BLaER1 treated with 17β-estradiol and CSF1 and Interleukin-3, amounts not matched to agents 10 nM and 100 nM (cell line): ENCODE data around the gene LSP1.

Experiments used
- H3K27ac ChIP-seq, 11 experiments: shearing (Covaris generic); formaldehyde crosslinking; 2 replicates each; pipeline ENCODE4 v1.8.1; 2022
- H3K27me3 ChIP-seq, 11 experiments: shearing (Covaris generic); formaldehyde crosslinking; 2 replicates each; pipeline ENCODE4 v1.8.1; 2022
- H3K36me3 ChIP-seq, 11 experiments: shearing (Covaris generic); formaldehyde crosslinking; 2 replicates each; pipeline ENCODE4 v1.8.1; 2022
- H3K4me1 ChIP-seq, 10 experiments: shearing (Covaris generic); formaldehyde crosslinking; 2 replicates each; pipeline ENCODE4 v1.8.1; 2022
- H3K4me2 ChIP-seq, 11 experiments: shearing (Covaris generic); formaldehyde crosslinking; 2 replicates each; pipeline ENCODE4 v1.8.1; 2022
- H3K4me3 ChIP-seq, 10 experiments: shearing (Covaris generic); formaldehyde crosslinking; 2 replicates each; pipeline ENCODE4 v1.8.1; 2022
- H3K9ac ChIP-seq, 11 experiments: shearing (Covaris generic); formaldehyde crosslinking; 2 replicates each; pipeline ENCODE4 v1.8.1; 2022
- H3K9me3 ChIP-seq, 11 experiments: shearing (Covaris generic); formaldehyde crosslinking; replicated peaks in 1 of 11; 2 replicates each; pipeline ENCODE4 v1.8.1; 2022
- H4K20me1 ChIP-seq, 11 experiments: shearing (Covaris generic); formaldehyde crosslinking; 2 replicates each; pipeline ENCODE4 v1.8.1; 2022
- Cebpa-rat ChIP-seq, 11 experiments: shearing (Covaris generic); IDR thresholded peaks; 2 replicates each; pipeline ENCODE4 v1.8.1; 2022

The LSP1 gene

GRCh38 chr11:1929621-1930461, 77.0 kb downstream of the LSP1 start:
- no peak overlapping the region for H3K4me3 ChIP-seq
- TF ChIP-seq Cebpa-rat (IDR thresholded peaks at IDR 0.05), result no peak
- H3K36me3 ChIP-seq, result no peaks in the 10 kb centered on the region
- peaks cover 0 to 39% (median 29%) of the 10 kb centered on the region in 10 experiments; a peak in 18 of 20 replicates for H3K4me1 ChIP-seq
- no peak overlapping the region for H3K9ac ChIP-seq
- H3K4me2 ChIP-seq, result peak overlapping the region in 7 of 11 experiments; percentile 15 to 60 (median 48); a peak in 11 of 22 replicates
- no peak overlapping the region for H3K27ac ChIP-seq
- H4K20me1 ChIP-seq, result no peaks in the 10 kb centered on the region; a peak in 1 of 22 replicates
- H3K27me3 ChIP-seq, result peaks cover 0 to 4% (median 0%) of the 10 kb centered on the region in 11 experiments; a peak in 1 of 22 replicates
- no peaks in the 10 kb centered on the region for H3K9me3 ChIP-seq

- TF ChIP-seq Cebpa-rat (IDR thresholded peaks at IDR 0.05), result no peak
- Histone ChIP-seq H3K4me1 (peaks cover 0 to 45% (median 36%) of the 10 kb centered on the region in 10 experiments; a peak in 18 of 20 replicates), H3K9me3 (no peaks in the 10 kb centered on the region)
These were observed 77.6 kb downstream of the LSP1 start for GRCh38 chr11:1930462-1930830.

GRCh38 chr11:1931341-1932104, 78.6 kb downstream of the LSP1 start:
- H3K4me3 ChIP-seq, result no peak overlapping the region
- H3K9ac ChIP-seq, result no peak overlapping the region
- no peaks in the 10 kb centered on the region for H3K9me3 ChIP-seq
- H3K27ac ChIP-seq, result no peak overlapping the region
- H4K20me1 ChIP-seq, result no peaks in the 10 kb centered on the region; a peak in 1 of 22 replicates
- H3K36me3 ChIP-seq, result no peaks in the 10 kb centered on the region
- H3K27me3 ChIP-seq, result peaks cover 0 to 4% (median 0%) of the 10 kb centered on the region in 11 experiments; a peak in 1 of 22 replicates
- TF ChIP-seq Cebpa-rat (IDR thresholded peaks at IDR 0.05), result no peak
- H3K4me1 ChIP-seq, result peaks cover 0 to 52% (median 42%) of the 10 kb centered on the region in 10 experiments; a peak in 18 of 20 replicates
- H3K4me2 ChIP-seq, result peak overlapping the region; percentile 8 to 64 (median 55); a peak in 20 of 22 replicates

More at GRCh38 chr11:1930462-1930830, 77.6 kb downstream of the LSP1 start:
- no peak overlapping the region for H3K9ac ChIP-seq
- H3K4me3 ChIP-seq, result no peak overlapping the region
- no peak overlapping the region for H3K27ac ChIP-seq
- peaks cover 0 to 4% (median 0%) of the 10 kb centered on the region in 11 experiments; a peak in 1 of 22 replicates for H3K27me3 ChIP-seq
- H3K4me2 ChIP-seq, result peak overlapping the region in 7 of 11 experiments; percentile 15 to 60 (median 48); a peak in 11 of 22 replicates
- no peaks in the 10 kb centered on the region for H3K36me3 ChIP-seq
- H4K20me1 ChIP-seq, result no peaks in the 10 kb centered on the region; a peak in 1 of 22 replicates

GRCh38 chr11:1932105-1932480, 79.2 kb downstream of the LSP1 start:
- peak overlapping the region; percentile 8 to 64 (median 55); a peak in 18 of 22 replicates for H3K4me2 ChIP-seq
- no peak for TF ChIP-seq Cebpa-rat (IDR thresholded peaks at IDR 0.05)
- H3K27ac ChIP-seq, result no peak overlapping the region
- no peak overlapping the region for H3K4me3 ChIP-seq
- H3K36me3 ChIP-seq, result no peaks in the 10 kb centered on the region
- no peaks in the 10 kb centered on the region for H3K9me3 ChIP-seq
- peaks cover 0 to 4% (median 0%) of the 10 kb centered on the region in 11 experiments; a peak in 1 of 22 replicates for H3K27me3 ChIP-seq
- H4K20me1 ChIP-seq, result no peaks in the 10 kb centered on the region; a peak in 1 of 22 replicates
- H3K9ac ChIP-seq, result no peak overlapping the region
- peaks cover 0 to 48% (median 41%) of the 10 kb centered on the region in 10 experiments; a peak in 18 of 20 replicates for H3K4me1 ChIP-seq

GRCh38 chr11:1932681-1933080, 79.8 kb downstream of the LSP1 start:
- no peak for TF ChIP-seq Cebpa-rat (IDR thresholded peaks at IDR 0.05)
- Histone ChIP-seq H4K20me1 (no peaks in the 10 kb centered on the region; a peak in 1 of 22 replicates), H3K4me1 (peaks cover 0 to 54% (median 41%) of the 10 kb centered on the region in 10 experiments; a peak in 18 of 20 replicates), H3K4me2 (peak overlapping the region in 1 of 11 experiments; percentile 62; a peak in 1 of 22 replicates), H3K27me3 (peaks cover 0 to 4% (median 0%) of the 10 kb centered on the region in 11 experiments; a peak in 1 of 22 replicates), H3K27ac (no peak overlapping the region), H3K9me3 (no peaks in the 10 kb centered on the region), H3K9ac (no peak overlapping the region), H3K4me3 (no peak overlapping the region), H3K36me3 (no peaks in the 10 kb centered on the region)

GRCh38 chr11:1933416-1934334, 80.8 kb downstream of the LSP1 start:
- TF ChIP-seq Cebpa-rat (IDR thresholded peaks at IDR 0.05), result no peak
- H3K4me1 ChIP-seq, result peaks cover 0 to 62% (median 44%) of the 10 kb centered on the region in 10 experiments; a peak in 18 of 20 replicates
- no peak overlapping the region for H3K27ac ChIP-seq
- no peaks in the 10 kb centered on the region for H3K36me3 ChIP-seq
- no peaks in the 10 kb centered on the region for H3K9me3 ChIP-seq
- no peak overlapping the region for H3K9ac ChIP-seq
- H3K4me3 ChIP-seq, result no peak overlapping the region
- no peaks in the 10 kb centered on the region; a peak in 1 of 22 replicates for H4K20me1 ChIP-seq
- H3K4me2 ChIP-seq, result peak overlapping the region in 2 of 11 experiments; percentile 72 to 84; a peak in 1 of 22 replicates
- H3K27me3 ChIP-seq, result peaks cover 0 to 4% (median 0%) of the 10 kb centered on the region in 11 experiments; a peak in 1 of 22 replicates

GRCh38 chr11:1934335-1935155, 81.7 kb downstream of the LSP1 start:
- peak overlapping the region in 10 of 11 experiments; percentile 26 to 84 (median 65); a peak in 19 of 22 replicates for H3K4me2 ChIP-seq
- H3K27me3 ChIP-seq, result peaks cover 0 to 4% (median 0%) of the 10 kb centered on the region in 11 experiments; a peak in 1 of 22 replicates
- H3K9ac ChIP-seq, result peak overlapping the region in 3 of 11 experiments; percentile 3 to 35 (median 9); a peak in 1 of 22 replicates
- TF ChIP-seq Cebpa-rat (IDR thresholded peaks at IDR 0.05), result no peak
- no peak overlapping the region for H3K27ac ChIP-seq
- peaks cover 0 to 67% (median 49%) of the 10 kb centered on the region in 10 experiments; a peak in 18 of 20 replicates for H3K4me1 ChIP-seq
- no peaks in the 10 kb centered on the region for H3K36me3 ChIP-seq
- no peaks in the 10 kb centered on the region for H3K9me3 ChIP-seq
- H3K4me3 ChIP-seq, result no peak overlapping the region
- H4K20me1 ChIP-seq, result no peaks in the 10 kb centered on the region; a peak in 1 of 22 replicates
